Mucosa of stomach (tissue), 1 donor: Measurements from ENCODE around the gene HES3.
A peak's percentile ranks its signal among the peaks of the same experiment; 100 is the strongest.

ENCODE experiments used
- H3K27me3 ChIP-seq: one replicate; pipeline ENCODE4 v1.7.0; 2013; ENCODE audit warnings: mild to moderate bottlenecking, low read length; ENCODE audit not compliant: control insufficient read depth, insufficient read depth
- H3K36me3 ChIP-seq: one replicate; pipeline ENCODE4 v1.7.0; 2013; ENCODE audit warnings: low read length; ENCODE audit not compliant: control insufficient read depth, insufficient read depth
- H3K4me1 ChIP-seq: one replicate; pipeline ENCODE4 v1.7.0; 2013; ENCODE audit warnings: mild to moderate bottlenecking, low read length; ENCODE audit not compliant: control insufficient read depth, insufficient read depth
- H3K4me3 ChIP-seq: one replicate; pipeline ENCODE4 v1.7.0; 2013; ENCODE audit warnings: low read length
- H3K9ac ChIP-seq: one replicate; pipeline ENCODE4 v1.7.0; 2013; ENCODE audit warnings: mild to moderate bottlenecking, low read length, moderate library complexity
- H3K9me3 ChIP-seq: one replicate; pipeline ENCODE4 v1.7.0; 2013; ENCODE audit warnings: mild to moderate bottlenecking, low read length, moderate library complexity; ENCODE audit not compliant: control insufficient read depth
- donor health status: Pancreatic carcinoma.

The HES3 gene, protein sequence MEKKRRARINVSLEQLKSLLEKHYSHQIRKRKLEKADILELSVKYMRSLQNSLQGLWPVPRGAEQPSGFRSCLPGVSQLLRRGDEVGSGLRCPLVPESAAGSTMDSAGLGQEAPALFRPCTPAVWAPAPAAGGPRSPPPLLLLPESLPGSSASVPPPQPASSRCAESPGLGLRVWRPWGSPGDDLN

DNA sequence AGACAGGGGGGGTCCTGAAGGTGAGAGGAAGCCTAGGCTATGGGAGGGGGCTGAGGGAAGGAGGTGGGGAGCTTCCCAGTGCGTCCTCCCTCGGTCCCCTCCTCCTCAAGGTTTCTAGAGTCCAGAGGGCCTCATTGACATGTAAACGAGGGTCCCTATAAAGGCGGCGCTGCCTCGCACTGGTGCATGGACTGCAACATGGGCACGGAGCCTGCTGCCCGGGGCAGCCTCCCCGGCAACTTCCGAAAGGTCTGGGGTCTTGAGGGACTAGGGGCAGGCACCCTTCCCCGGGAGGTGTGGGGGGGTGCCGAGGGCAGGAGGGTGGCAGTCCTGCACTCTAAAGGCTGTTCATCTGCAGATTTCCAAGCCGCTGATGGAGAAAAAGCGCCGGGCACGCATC lies at the start of gene HES3:
HES3 (plus strand) TSS at position 187 of the 400 bp plus-strand sequence; CDS start at position 374, 187 bp downstream.
- Histone ChIP-seq H3K9me3 (no peaks in the 10 kb centered on the region), H3K4me3 (no peak within 1 kb of the TSS), H3K27me3 (peaks cover 83% of the 10 kb centered on the region), H3K4me1 (peaks cover 20% of the 10 kb centered on the region), H3K36me3 (no peaks in the 10 kb centered on the region), H3K9ac (no peak within 1 kb of the TSS)

DNA sequence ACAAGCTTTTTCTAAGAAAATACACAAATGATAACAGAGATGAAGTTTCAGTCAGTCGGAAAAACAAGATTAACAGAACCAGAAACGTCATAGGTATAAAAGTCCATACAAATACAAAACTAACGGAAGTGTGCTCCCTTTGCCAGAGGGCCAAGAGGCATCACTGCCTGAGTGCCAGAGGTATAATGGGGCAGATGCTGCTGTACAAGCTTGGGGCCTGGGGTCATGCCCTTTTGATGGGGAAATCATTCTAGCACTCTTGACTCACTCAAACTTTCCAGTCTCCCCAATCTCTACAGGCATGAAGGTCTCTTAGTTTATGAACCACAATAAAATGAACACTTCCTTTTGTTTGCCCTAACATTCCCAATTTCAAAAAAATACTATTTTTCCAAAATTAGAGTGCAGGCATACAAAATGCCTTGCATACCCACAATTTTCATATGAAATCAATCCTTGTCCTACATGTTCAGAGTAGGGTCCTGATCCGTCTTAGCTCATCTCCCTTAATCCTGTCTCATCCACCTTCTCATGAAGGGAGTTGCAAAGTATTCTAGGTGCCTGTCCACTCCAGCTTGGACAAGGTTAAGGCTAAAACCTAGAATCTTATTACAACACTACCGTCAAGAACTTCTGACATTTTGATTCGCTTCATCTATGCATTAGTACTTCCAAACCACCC lies 46.1 kb upstream of the HES3 start:
- Histone ChIP-seq H3K9ac (peak overlapping the region; percentile 84), H3K36me3 (no peaks in the 10 kb centered on the region), H3K27me3 (no peaks in the 10 kb centered on the region), H3K4me3 (peak overlapping the region; percentile 69), H3K9me3 (no peaks in the 10 kb centered on the region), H3K4me1 (peaks cover 15% of the 10 kb centered on the region)

DNA sequence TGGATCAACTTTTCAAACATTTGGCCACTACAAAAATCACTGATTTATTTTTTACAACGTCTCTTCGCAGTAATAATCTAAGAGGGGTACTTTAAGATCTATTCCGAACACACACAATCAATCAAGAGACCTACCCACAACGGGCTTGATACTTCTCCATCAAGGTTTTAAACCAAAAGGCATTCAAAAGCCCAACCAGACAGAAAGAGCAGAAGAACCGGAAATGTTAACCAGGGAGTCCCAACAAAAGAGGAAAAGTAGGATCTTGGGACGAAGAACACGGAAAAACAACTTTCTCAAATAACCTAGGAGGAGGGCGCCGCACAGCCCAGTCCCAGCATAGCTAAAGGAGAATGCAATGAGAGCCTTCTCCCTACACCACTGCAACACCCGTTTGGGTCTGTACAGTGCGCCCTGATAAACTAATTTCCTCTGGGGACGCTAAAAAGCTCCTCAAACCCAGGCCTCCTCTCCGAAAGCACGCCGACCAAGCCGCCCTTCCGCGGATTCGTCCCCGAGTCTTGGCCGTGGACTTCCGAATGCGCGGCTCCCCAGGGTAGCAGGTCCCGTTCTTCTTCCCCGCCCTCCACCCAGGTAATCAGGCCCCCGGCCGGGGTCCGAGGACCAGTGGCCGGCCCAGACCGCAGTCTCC lies 45.2 kb upstream of the HES3 start:
- H3K9ac ChIP-seq, result peak overlapping the region; percentile 84
- no peaks in the 10 kb centered on the region for H3K9me3 ChIP-seq
- H3K4me3 ChIP-seq, result peak overlapping the region; percentile 69
- no peaks in the 10 kb centered on the region for H3K36me3 ChIP-seq
- H3K27me3 ChIP-seq, result no peaks in the 10 kb centered on the region
- peaks cover 15% of the 10 kb centered on the region for H3K4me1 ChIP-seq

DNA sequence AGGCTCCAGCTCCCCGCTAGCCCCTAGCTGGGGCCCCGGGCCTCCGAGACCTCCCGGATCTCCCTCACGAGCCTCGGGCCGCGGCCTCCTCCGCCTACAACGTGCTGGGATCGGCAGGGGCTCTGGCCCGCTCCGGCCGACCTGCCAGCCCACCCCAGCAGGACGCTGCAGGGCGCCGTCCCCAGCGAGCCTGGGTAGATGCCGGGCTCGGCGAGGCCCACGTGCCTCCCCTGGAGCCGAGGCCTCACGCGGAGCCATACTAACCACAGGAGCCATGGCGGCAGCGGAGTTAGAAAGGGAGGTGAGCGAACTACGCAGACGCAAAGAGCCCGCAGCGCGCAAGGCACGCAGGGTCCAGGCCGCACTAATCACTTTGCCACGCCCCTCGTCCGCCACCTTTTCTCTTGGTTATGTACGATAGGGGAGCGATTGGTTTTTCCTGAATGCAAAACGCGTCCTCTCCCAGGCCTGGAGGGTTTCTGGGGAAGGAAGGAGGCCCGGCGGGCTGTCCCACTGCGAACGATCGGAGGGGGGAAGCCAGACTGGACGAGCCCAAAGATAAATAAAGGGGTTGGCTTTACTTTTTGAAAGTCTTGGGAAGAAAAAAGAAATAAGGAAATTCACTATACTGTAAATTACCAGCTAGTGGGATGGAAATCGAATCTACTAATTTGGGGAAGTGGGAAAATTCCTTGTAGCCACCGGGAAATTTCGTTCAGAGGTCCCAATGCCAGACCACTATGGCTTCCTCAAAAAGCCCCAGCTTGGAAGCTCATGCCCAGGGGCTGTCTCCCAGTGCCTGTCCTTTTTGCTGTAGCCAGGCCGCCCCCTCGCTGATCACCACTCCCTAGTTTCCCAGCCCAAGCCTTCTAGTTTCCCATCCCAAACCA lies 44.4 kb upstream of the HES3 start, which contains the start of gene RPL22:
RPL22 (minus strand) TSS at position 298 of the 890 bp plus-strand sequence; CDS start at position 276, 22 bp downstream.
- H3K9me3 ChIP-seq, result no peaks in the 10 kb centered on the region
- peaks cover 15% of the 10 kb centered on the region for H3K4me1 ChIP-seq
- no peaks in the 10 kb centered on the region for H3K36me3 ChIP-seq
- H3K27me3 ChIP-seq, result no peaks in the 10 kb centered on the region
- H3K9ac ChIP-seq, result peak within 1 kb of the TSS; percentile 84
- peak within 1 kb of the TSS; percentile 69 for H3K4me3 ChIP-seq

DNA sequence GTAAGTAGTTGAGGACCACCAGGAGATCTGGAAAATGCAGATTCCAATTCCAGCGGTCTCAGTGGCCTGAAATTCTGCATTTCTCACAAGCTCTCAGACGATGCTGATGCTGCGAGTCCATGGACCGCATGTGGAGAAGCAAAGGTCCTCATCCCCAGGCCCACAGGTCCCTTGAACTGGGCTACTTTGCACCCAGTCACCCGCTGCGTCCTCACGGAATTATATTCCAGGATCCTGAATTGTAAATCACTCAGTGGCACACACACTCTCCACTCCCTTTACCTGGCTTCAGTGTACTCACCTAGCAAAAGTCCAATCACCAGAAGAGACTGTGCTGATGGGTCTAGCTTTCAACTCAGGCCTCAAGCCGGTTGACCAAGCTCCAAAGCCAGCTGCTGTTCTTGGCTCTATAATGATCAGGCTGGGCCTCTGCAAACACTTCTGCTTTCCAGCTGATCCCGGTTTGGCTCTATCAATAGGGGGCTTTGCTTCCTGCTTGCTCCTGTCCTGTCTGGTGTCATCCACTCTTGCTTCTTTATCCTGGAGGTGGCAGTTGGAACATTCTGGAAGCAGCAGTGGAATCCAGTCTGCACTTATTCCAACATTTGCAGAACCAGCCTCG lies 43.7 kb upstream of the HES3 start:
- Histone ChIP-seq H3K27me3 (peaks cover 6% of the 10 kb centered on the region), H3K9ac (peak overlapping the region; percentile 84), H3K4me1 (peaks cover 21% of the 10 kb centered on the region), H3K36me3 (no peaks in the 10 kb centered on the region), H3K9me3 (no peaks in the 10 kb centered on the region), H3K4me3 (peak overlapping the region; percentile 49)

DNA sequence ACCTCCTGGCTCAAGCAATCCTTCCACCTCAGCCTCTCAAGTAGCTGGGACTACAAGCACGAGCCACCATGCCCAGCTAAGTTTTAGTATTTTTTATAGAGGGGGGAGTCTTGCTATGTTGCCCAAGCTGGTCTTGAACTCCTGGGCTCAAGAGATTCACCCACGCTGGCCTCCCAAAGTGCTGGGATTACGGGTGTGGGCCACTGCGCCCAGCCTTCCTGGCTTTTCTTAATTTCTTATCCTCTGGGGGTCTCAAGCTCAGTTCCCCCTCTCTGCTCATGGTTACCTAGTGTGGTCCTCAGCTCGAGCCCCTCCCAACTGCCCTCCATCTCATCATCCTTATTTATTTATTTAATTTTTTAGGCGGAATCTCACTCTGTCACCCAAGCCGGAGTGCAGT lies 41.7 kb upstream of the HES3 start:
- Histone ChIP-seq H3K4me1 (peaks cover 31% of the 10 kb centered on the region), H3K9me3 (no peaks in the 10 kb centered on the region), H3K27me3 (peaks cover 25% of the 10 kb centered on the region), H3K36me3 (no peaks in the 10 kb centered on the region), H3K9ac (no peak overlapping the region), H3K4me3 (no peak overlapping the region)

DNA sequence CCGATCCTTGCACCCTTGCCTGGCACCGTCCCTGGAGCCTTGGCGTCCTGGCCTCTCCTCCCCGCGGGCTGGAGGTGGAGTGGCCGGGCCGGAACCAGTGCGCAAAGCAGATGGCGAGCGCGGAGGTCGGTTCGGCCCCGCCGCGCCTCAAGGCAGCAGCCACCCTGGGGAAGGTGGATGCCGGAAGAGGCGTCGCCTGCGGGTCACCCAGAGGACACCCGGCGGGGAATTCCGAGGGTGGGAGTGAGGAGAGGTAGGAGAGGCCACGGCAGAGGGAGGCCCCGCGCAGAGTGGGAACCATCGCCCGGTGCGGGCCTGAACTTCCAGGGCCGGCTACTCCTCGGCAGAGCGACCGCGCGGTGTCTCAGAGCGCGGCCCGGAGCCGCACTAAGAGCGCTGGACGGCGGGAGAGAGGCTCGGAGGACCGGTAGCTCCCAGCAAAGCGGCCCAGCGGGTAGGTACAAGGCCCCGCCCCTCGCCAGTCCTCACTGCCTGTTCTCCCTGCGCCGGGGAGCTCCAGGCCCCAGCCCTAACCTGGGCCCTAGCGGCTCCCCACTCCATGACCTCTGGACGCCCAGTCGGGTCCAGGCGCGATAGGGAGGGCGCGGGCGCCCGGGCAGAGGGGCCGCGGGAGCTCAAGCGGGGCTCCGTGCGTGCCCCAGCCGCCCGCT lies 38.0 kb upstream of the HES3 start, which contains the start of gene RNF207:
RNF207 (plus strand) TSS at position 271 of the 671 bp plus-strand sequence. CDS start 417 bp downstream, outside the sequence.
- Histone ChIP-seq H3K4me1 (peaks cover 23% of the 10 kb centered on the region), H3K27me3 (peaks cover 28% of the 10 kb centered on the region), H3K9ac (peak within 1 kb of the TSS; percentile 53), H3K9me3 (no peaks in the 10 kb centered on the region), H3K36me3 (no peaks in the 10 kb centered on the region), H3K4me3 (peak within 1 kb of the TSS; percentile 36)

DNA sequence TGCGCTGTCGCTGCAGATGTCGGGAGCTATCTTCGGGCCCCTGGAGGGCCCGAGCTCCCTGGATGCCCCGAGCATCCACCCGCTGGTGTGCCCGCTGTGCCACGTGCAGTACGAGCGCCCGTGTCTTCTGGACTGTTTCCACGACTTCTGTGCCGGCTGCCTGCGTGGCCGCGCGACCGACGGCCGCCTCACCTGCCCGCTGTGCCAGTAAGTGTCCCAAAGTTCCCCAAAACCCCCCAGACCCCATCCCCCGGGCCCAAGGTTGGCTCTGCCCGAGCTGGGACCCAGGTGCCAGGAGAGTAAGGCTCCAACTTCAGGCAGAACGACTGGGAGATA lies 37.5 kb upstream of the HES3 start:
- Histone ChIP-seq H3K4me3 (peak overlapping the region; percentile 14), H3K4me1 (peaks cover 23% of the 10 kb centered on the region), H3K9me3 (no peaks in the 10 kb centered on the region), H3K9ac (peak overlapping the region; percentile 50), H3K36me3 (no peaks in the 10 kb centered on the region), H3K27me3 (peaks cover 28% of the 10 kb centered on the region)

DNA sequence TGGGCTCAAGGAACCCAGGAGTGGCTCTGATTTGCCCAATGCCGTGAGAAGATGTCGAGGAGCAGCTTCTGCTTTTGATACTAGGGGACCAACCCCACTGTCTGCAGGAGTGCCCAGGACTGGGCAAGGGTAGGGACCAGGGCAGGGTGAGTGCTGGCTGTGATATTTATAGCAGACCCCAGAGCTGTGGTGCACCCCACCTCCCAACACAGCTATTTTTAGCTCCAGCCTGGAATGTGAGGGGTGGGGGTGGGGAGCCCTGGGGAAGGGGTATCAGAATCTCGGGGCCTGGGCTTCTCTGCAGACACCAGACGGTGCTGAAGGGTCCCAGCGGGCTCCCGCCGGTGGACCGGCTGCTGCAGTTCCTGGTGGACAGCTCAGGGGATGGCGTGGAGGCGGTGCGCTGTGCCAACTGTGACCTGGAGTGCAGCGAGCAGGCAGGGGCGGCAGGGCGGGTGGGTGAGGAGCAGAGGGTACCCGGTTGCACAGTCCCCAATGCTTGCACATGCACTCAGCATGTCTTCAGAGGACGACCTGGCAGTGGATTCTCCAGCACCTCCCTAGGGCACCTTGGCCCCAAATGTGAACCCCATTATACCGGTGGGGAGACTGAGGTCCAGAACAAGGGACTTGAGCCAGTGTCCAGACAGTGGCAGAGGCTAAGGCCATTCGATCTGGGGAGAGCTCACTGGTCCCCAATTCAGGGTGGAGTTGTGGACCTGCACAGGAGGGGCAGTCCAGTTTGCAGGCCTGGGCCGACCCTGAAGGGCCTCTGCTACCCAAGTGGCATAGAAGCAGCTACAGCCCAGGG lies 36.7 kb upstream of the HES3 start:
- Histone ChIP-seq H3K9ac (no peak overlapping the region), H3K4me3 (no peak overlapping the region), H3K27me3 (peaks cover 28% of the 10 kb centered on the region), H3K36me3 (no peaks in the 10 kb centered on the region), H3K4me1 (peaks cover 23% of the 10 kb centered on the region), H3K9me3 (no peaks in the 10 kb centered on the region)

DNA sequence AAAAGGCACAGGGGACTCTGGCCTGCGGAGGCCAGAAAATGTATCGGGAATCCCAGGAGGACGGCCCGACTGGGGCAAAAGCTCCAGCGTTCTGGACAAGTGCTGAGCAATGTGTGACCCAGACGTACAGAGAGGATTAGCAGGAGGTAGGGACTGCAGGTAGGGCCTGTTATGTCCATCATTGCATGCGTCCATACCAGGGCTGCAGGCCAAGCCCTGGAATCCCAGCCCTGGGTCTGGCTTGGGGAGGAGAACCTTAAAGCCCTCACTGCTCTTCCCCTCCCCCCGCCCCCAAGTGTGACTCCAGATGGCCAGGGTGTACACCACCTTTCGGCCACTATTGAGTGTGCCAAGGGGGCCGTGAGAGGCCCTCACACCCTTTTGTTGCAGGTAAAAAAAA lies 36.1 kb upstream of the HES3 start:
- Histone ChIP-seq H3K4me3 (no peak overlapping the region), H3K27me3 (peaks cover 28% of the 10 kb centered on the region), H3K9ac (no peak overlapping the region), H3K36me3 (no peaks in the 10 kb centered on the region), H3K9me3 (no peaks in the 10 kb centered on the region), H3K4me1 (peaks cover 23% of the 10 kb centered on the region)
